KMS-11 (cell line): ENCODE results near the gene ANKRD33B.
A peak's percentile ranks its signal among the peaks of the same experiment; 100 is the strongest.
"Not testable (repeated sequence)": the region's sequence is repeated elsewhere in the genome, so short reads cannot be mapped to it uniquely, and the experiment has no call there.

Experiments
- H2AFZ ChIP-seq: fragments of 200-600 bp; sonication (generic); 2 replicates; pipeline ENCODE4 v1.6.1; 2016; ENCODE audit warnings: antibody characterized with exemption, mixed run types, low read depth
- H3K27ac ChIP-seq: fragments of 200-600 bp; sonication (generic); 2 replicates; pipeline ENCODE4 v1.6.1; 2016; ENCODE audit warnings: mild to moderate bottlenecking, mixed run types
- H3K27me3 ChIP-seq: fragments of 200-600 bp; sonication (generic); 2 replicates; pipeline ENCODE4 v1.6.1; 2017; ENCODE audit warnings: mild to moderate bottlenecking, low read depth, mixed run types, moderate library complexity; ENCODE audit not compliant: insufficient read depth
- H3K36me3 ChIP-seq: fragments of 200-600 bp; sonication (generic); 2 replicates; pipeline ENCODE4 v1.6.1; 2017; ENCODE audit warnings: mild to moderate bottlenecking, mixed run types; ENCODE audit not compliant: insufficient read depth
- H3K4me1 ChIP-seq: fragments of 200-600 bp; sonication (generic); 2 replicates; pipeline ENCODE4 v1.6.1; 2016; ENCODE audit warnings: mild to moderate bottlenecking, low read depth, mixed run types; ENCODE audit not compliant: poor library complexity, severe bottlenecking
- H3K4me2 ChIP-seq: fragments of 200-600 bp; sonication (generic); 2 replicates; pipeline ENCODE4 v1.7.0; 2016; ENCODE audit warnings: mild to moderate bottlenecking, mixed run types
- H3K4me3 ChIP-seq: fragments of 200-600 bp; sonication (generic); IDR thresholded peaks from 2 replicates; pipeline ENCODE4 v1.6.1; 2017; ENCODE audit warnings: low read depth, low read length, mixed read lengths; ENCODE audit not compliant: insufficient read depth
- H3K79me2 ChIP-seq: fragments of 200-600 bp; sonication (generic); 2 replicates; pipeline ENCODE4 v1.6.1; 2016; ENCODE audit warnings: low read depth, mixed run types; ENCODE audit not compliant: insufficient read depth
- H3K9ac ChIP-seq: fragments of 200-600 bp; sonication (generic); 2 replicates; pipeline ENCODE4 v1.6.1; 2016; ENCODE audit warnings: mild to moderate bottlenecking, mixed run types
- H4K20me1 ChIP-seq: fragments of 200-600 bp; sonication (generic); 2 replicates; pipeline ENCODE4 v1.6.1; 2016; ENCODE audit warnings: mild to moderate bottlenecking, mixed run types; ENCODE audit not compliant: insufficient read depth
- CTCF ChIP-seq: fragments of 200-600 bp; sonication (generic); conservative IDR thresholded peaks from 2 replicates; pipeline ENCODE4 v1.6.1; 2017; ENCODE audit warnings: low read depth, mild to moderate bottlenecking, antibody characterized with exemption, low read length, moderate library complexity, mixed read lengths

ANKRD33B gene

GRCh38 chr5:10600626-10601245, 36.9 kb downstream of the ANKRD33B start:
- no peaks in the 10 kb centered on the region for H3K36me3 ChIP-seq
- H4K20me1 ChIP-seq: no peaks in the 10 kb centered on the region
- peak overlapping the region; percentile 49; the same call in 1 of the 2 replicates for H3K9ac ChIP-seq
- peaks cover 75% of the 10 kb centered on the region for H3K4me1 ChIP-seq
- peak overlapping the region; percentile 76 for H3K4me2 ChIP-seq
- peak overlapping the region; percentile 75 for H3K27ac ChIP-seq
- peak overlapping the region; percentile 78 for H2AFZ ChIP-seq
- peaks cover 23% of the 10 kb centered on the region; the same call in 1 of the 2 replicates for H3K79me2 ChIP-seq
- 0 out of 2 replicates have a peak, but pooled peaks have one; percentile 5 for TF ChIP-seq CTCF
- no peaks in the 10 kb centered on the region for H3K27me3 ChIP-seq
- no peak overlapping the region for H3K4me3 ChIP-seq

GRCh38 chr5:10601246-10602030, 37.6 kb downstream of the ANKRD33B start:
- 0 out of 2 replicates have a peak, but pooled peaks have one; percentile 6 for TF ChIP-seq CTCF
- Histone ChIP-seq H3K9ac (peak overlapping the region; percentile 49; the same call in 1 of the 2 replicates), H3K4me3 (no peak overlapping the region)

GRCh38 chr5:10602031-10602806, 38.3 kb downstream of the ANKRD33B start:
- Histone ChIP-seq H3K27ac (peak overlapping the region; percentile 75), H3K9ac (peak overlapping the region; percentile 49; the same call in 1 of the 2 replicates), H3K4me2 (peak overlapping the region; percentile 76), H4K20me1 (no peaks in the 10 kb centered on the region), H2AFZ (peak overlapping the region; percentile 78; the same call in 1 of the 2 replicates), H3K27me3 (no peaks in the 10 kb centered on the region), H3K36me3 (no peaks in the 10 kb centered on the region), H3K4me1 (peaks cover 75% of the 10 kb centered on the region), H3K4me3 (no peak overlapping the region), H3K79me2 (peaks cover 23% of the 10 kb centered on the region; the same call in 1 of the 2 replicates)
- TF ChIP-seq CTCF: no peak

More at GRCh38 chr5:10601246-10602030, 37.6 kb downstream of the ANKRD33B start:
- Histone ChIP-seq H3K4me1 (peaks cover 75% of the 10 kb centered on the region), H3K36me3 (no peaks in the 10 kb centered on the region), H3K27me3 (no peaks in the 10 kb centered on the region), H4K20me1 (no peaks in the 10 kb centered on the region), H3K79me2 (peaks cover 23% of the 10 kb centered on the region; the same call in 1 of the 2 replicates), H3K4me2 (peak overlapping the region; percentile 76), H3K27ac (peak overlapping the region; percentile 75), H2AFZ (peak overlapping the region; percentile 78)

- H3K27ac ChIP-seq: no peak overlapping the region
- no peaks in the 10 kb centered on the region for H4K20me1 ChIP-seq
- peaks cover 68% of the 10 kb centered on the region for H3K4me1 ChIP-seq
- 0 out of 2 replicates have a peak, but pooled peaks cover 11% of the 10 kb centered on the region for H3K79me2 ChIP-seq
- no peak overlapping the region for H3K4me2 ChIP-seq
- H2AFZ ChIP-seq: no peak overlapping the region
- no peak for TF ChIP-seq CTCF
- no peak overlapping the region for H3K4me3 ChIP-seq
- no peaks in the 10 kb centered on the region for H3K27me3 ChIP-seq
- no peaks in the 10 kb centered on the region for H3K36me3 ChIP-seq
- no peak overlapping the region for H3K9ac ChIP-seq
Measured at GRCh38 chr5:10604975-10605374, 41.1 kb downstream of the ANKRD33B start.

GRCh38 chr5:10606632-10607022, 42.8 kb downstream of the ANKRD33B start:
- H4K20me1 ChIP-seq, H3K4me3 ChIP-seq, H3K36me3 ChIP-seq, H3K27me3 ChIP-seq, H3K9ac ChIP-seq, H2AFZ ChIP-seq: not testable (repeated sequence)
- peak overlapping the region; percentile 55; the same call in 1 of the 2 replicates for H3K27ac ChIP-seq
- H3K4me2 ChIP-seq: peak overlapping the region; percentile 72; the same call in 1 of the 2 replicates
- H3K4me1 ChIP-seq: peaks cover 51% of the 10 kb centered on the region
- H3K79me2 ChIP-seq: 0 out of 2 replicates have a peak, but pooled peaks cover 10% of the 10 kb centered on the region
